ENCODE measurements around the gene CSF3R. TPM values are rescaled to one million over a fixed set of nuclear protein-coding genes. Genes with fewer than 3 reads are reported as not detected.

Gene CSF3R
- total and polyA plus RNA-seq, 2 experiments from 2014 or later, result not detected

GRCh38 chr1:36523850-36524249 is 41.1 kb upstream of the CSF3R start:
- H3K27me3 Mint-ChIP-seq (ENCODE audit: insufficient read depth, low read depth, poor library complexity), result peaks cover 3% of the 10 kb centered on the region
- H3K27ac Mint-ChIP-seq, result no peak overlapping the region
- no peak; the same call in 2 of the 3 replicates for ATAC-seq

DNA sequence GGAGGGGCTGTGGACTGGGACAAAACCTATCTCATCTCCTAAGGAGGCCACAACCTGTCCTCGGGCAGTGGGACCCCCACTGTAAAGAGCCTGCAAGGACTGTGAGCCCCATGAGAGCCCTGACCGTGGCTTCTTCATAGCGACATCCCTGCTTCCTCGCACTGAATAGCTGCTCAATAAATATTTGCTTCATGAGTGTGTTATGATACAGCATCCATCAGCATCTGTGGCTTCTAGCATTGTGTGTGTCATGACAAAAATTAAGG is 40.5 kb upstream of the CSF3R start:
- peaks cover 30% of the 10 kb centered on the region for H3K4me1 Mint-ChIP-seq
- Histone ChIP-seq H3K36me3 (ENCODE audit: insufficient read depth) (no peaks in the 10 kb centered on the region), H3K9me2 (ENCODE audit: insufficient read depth) (no peaks in the 10 kb centered on the region), H3K27me3 (ENCODE audit: insufficient read depth) (no peaks in the 10 kb centered on the region), H3K4me1 (ENCODE audit: insufficient read depth) (peaks cover 10% of the 10 kb centered on the region), H3K4me2 (peak overlapping the region; percentile 56; the same call in 1 of the 2 replicates), H2AFZ (peak overlapping the region; percentile 0; the same call in 1 of the 2 replicates), H3K27ac (ENCODE audit: low read depth) (no peak overlapping the region), H4K20me1 (replicated peaks; ENCODE audit: insufficient read depth) (no peaks in the 10 kb centered on the region), H3K79me2 (replicated peaks; ENCODE audit: insufficient read depth) (no peaks in the 10 kb centered on the region), H3K4me3 (no peak overlapping the region), H3F3A (replicated peaks; ENCODE audit: low read depth) (no peaks in the 10 kb centered on the region)
- no peak overlapping the region for H3K27ac Mint-ChIP-seq
- no peaks in the 10 kb centered on the region for H3K9me3 Mint-ChIP-seq
- no peak for ATAC-seq
- H3K4me3 Mint-ChIP-seq, result no peak overlapping the region
- peaks cover 3% of the 10 kb centered on the region for H3K27me3 Mint-ChIP-seq (ENCODE audit: insufficient read depth, low read depth, poor library complexity)
- no peak for TF ChIP-seq EZH2 (IDR thresholded peaks at IDR 0.05; ENCODE audit: low read depth, unreplicated experiment)
- TF ChIP-seq JUNB (IDR thresholded peaks at IDR 0.05; ENCODE audit: unreplicated experiment), result no peak
- TF ChIP-seq, protein P1, sequence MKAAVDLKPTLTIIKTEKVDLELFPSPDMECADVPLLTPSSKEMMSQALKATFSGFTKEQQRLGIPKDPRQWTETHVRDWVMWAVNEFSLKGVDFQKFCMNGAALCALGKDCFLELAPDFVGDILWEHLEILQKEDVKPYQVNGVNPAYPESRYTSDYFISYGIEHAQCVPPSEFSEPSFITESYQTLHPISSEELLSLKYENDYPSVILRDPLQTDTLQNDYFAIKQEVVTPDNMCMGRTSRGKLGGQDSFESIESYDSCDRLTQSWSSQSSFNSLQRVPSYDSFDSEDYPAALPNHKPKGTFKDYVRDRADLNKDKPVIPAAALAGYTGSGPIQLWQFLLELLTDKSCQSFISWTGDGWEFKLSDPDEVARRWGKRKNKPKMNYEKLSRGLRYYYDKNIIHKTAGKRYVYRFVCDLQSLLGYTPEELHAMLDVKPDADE (IDR thresholded peaks at IDR 0.05), result no peak
- no peak for TF ChIP-seq STAT1 (IDR thresholded peaks at IDR 0.05; ENCODE audit: unreplicated experiment)
- TF ChIP-seq NANOG (IDR thresholded peaks at IDR 0.05; ENCODE audit: borderline replicate concordance), result no peak
- TF ChIP-seq, protein P2, sequence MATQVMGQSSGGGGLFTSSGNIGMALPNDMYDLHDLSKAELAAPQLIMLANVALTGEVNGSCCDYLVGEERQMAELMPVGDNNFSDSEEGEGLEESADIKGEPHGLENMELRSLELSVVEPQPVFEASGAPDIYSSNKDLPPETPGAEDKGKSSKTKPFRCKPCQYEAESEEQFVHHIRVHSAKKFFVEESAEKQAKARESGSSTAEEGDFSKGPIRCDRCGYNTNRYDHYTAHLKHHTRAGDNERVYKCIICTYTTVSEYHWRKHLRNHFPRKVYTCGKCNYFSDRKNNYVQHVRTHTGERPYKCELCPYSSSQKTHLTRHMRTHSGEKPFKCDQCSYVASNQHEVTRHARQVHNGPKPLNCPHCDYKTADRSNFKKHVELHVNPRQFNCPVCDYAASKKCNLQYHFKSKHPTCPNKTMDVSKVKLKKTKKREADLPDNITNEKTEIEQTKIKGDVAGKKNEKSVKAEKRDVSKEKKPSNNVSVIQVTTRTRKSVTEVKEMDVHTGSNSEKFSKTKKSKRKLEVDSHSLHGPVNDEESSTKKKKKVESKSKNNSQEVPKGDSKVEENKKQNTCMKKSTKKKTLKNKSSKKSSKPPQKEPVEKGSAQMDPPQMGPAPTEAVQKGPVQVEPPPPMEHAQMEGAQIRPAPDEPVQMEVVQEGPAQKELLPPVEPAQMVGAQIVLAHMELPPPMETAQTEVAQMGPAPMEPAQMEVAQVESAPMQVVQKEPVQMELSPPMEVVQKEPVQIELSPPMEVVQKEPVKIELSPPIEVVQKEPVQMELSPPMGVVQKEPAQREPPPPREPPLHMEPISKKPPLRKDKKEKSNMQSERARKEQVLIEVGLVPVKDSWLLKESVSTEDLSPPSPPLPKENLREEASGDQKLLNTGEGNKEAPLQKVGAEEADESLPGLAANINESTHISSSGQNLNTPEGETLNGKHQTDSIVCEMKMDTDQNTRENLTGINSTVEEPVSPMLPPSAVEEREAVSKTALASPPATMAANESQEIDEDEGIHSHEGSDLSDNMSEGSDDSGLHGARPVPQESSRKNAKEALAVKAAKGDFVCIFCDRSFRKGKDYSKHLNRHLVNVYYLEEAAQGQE (IDR thresholded peaks at IDR 0.05; ENCODE audit: unreplicated experiment), result no peak
- no peak for TF ChIP-seq CREB1 (CRISPR knock-in tag; IDR thresholded peaks at IDR 0.05; ENCODE audit: low read depth)
- no peak for TF ChIP-seq ZNF331 (CRISPR knock-in tag; IDR thresholded peaks at IDR 0.05; ENCODE audit: low read depth)
- H3K36me3 Mint-ChIP-seq (ENCODE audit: low read depth), result no peaks in the 10 kb centered on the region
- no peak for DNase-seq (ENCODE audit: low spot score)

More at GRCh38 chr1:36523850-36524249, 41.1 kb upstream of the CSF3R start:
- H3K4me1 Mint-ChIP-seq, result peaks cover 30% of the 10 kb centered on the region
- no peaks in the 10 kb centered on the region for H4K20me1 ChIP-seq (replicated peaks; ENCODE audit: insufficient read depth)
- no peaks in the 10 kb centered on the region for H3K9me3 Mint-ChIP-seq
- no peaks in the 10 kb centered on the region for H3K36me3 Mint-ChIP-seq (ENCODE audit: low read depth)
- H3K36me3 ChIP-seq (ENCODE audit: insufficient read depth), result no peaks in the 10 kb centered on the region
- H3K4me1 ChIP-seq (ENCODE audit: insufficient read depth), result peaks cover 10% of the 10 kb centered on the region
- H3K27me3 ChIP-seq (ENCODE audit: insufficient read depth), result no peaks in the 10 kb centered on the region
- TF ChIP-seq STAT1 (IDR thresholded peaks at IDR 0.05; ENCODE audit: unreplicated experiment) (no peak), NANOG (IDR thresholded peaks at IDR 0.05; ENCODE audit: borderline replicate concordance) (peak; percentile 38; the same call in 1 of the 2 replicates)
- H2AFZ ChIP-seq, result no peak overlapping the region
- no peaks in the 10 kb centered on the region for H3K79me2 ChIP-seq (replicated peaks; ENCODE audit: insufficient read depth)
- no peak overlapping the region for H3K4me3 Mint-ChIP-seq
- H3K9me2 ChIP-seq (ENCODE audit: insufficient read depth), result no peaks in the 10 kb centered on the region
- no peak overlapping the region for H3K27ac ChIP-seq (ENCODE audit: low read depth)
- DNase-seq (ENCODE audit: low spot score), result peak; percentile 51
- H3K4me3 ChIP-seq, result no peak overlapping the region
- peak overlapping the region; percentile 56 for H3K4me2 ChIP-seq
- H3F3A ChIP-seq (replicated peaks; ENCODE audit: low read depth), result no peaks in the 10 kb centered on the region
